DOHH2 (cell line): ENCODE results near the gene DEPDC1B.

Experiments
- EZH2phosphoT487 ChIP-seq: fragments of 200-600 bp; sonication (generic); IDR thresholded peaks from 2 replicates; pipeline ENCODE4 v1.6.1; 2017; ENCODE audit warnings: borderline replicate concordance, mild to moderate bottlenecking, antibody characterized with exemption, low read length, moderate library complexity, mixed read lengths
- TF ChIP-seq, protein P1 (sequence below): fragments of 200-600 bp; sonication (generic); IDR thresholded peaks from one replicate; pipeline ENCODE4 v1.5.1; 2014; ENCODE audit warnings: antibody characterized with exemption, mild to moderate bottlenecking, low read depth, low read length; ENCODE audit not compliant: poor library complexity, severe bottlenecking

GRCh38 chr5:60690326-60690725 lies 9.6 kb downstream of the DEPDC1B start:
- TF ChIP-seq, protein P1, sequence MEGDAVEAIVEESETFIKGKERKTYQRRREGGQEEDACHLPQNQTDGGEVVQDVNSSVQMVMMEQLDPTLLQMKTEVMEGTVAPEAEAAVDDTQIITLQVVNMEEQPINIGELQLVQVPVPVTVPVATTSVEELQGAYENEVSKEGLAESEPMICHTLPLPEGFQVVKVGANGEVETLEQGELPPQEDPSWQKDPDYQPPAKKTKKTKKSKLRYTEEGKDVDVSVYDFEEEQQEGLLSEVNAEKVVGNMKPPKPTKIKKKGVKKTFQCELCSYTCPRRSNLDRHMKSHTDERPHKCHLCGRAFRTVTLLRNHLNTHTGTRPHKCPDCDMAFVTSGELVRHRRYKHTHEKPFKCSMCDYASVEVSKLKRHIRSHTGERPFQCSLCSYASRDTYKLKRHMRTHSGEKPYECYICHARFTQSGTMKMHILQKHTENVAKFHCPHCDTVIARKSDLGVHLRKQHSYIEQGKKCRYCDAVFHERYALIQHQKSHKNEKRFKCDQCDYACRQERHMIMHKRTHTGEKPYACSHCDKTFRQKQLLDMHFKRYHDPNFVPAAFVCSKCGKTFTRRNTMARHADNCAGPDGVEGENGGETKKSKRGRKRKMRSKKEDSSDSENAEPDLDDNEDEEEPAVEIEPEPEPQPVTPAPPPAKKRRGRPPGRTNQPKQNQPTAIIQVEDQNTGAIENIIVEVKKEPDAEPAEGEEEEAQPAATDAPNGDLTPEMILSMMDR, result no peak
- no peak for TF ChIP-seq EZH2phosphoT487
